Measurements from ENCODE around the gene PUSL1.

DNA sequence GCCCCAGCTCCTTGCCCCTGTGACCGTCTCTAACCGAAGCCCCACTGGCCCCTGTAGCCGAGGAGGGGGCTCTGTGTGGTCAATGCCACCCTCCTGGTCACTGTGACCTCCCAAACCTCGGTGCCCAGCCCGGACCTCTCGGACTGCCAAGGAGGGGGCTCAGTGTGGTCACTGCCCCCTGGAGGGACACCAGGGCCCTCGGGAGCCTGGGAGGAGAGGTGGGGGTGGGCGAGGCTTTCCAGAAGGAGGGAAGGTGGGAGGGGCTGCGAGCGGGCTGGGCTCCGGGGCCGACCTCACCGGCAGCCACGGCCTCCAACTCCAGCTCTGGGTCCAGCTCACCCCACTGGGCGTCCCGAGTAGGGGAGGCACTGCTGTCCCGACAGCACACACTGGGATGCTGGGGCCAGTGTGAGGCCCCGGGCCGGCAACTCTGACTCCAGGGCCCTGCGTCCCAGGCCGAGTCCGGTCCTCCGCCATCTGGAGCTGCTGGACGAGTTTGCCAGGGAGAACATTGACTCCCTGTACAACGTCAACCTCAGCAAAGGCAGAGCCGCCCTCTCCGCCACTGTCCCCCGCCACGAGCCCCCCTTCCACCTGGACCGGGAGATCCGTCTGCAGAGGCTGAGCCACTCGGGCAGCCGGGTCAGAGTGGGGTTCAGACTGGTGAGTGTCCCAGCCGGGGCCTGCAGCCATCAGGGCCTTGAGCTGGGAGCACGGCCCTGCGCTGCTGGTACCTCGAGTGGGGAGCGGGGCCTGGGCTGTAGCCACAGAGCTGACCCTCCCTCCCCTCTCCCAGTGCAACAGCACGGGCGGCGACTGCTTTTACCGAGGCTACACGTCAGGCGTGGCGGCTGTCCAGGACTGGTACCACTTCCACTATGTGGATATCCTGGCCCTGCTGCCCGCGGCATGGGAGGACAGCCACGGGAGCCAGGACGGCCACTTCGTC is 21.8 kb upstream of the PUSL1 start:
- no peak for TF ChIP-seq EZH2 (IDR thresholded peaks at IDR 0.05)
- no peak for TF ChIP-seq POLR2AphosphoS5 (IDR thresholded peaks at IDR 0.05; ENCODE audit: borderline replicate concordance, low read depth, low read length)
- no peak for TF ChIP-seq FOXP2 (optimal IDR thresholded peaks at IDR 0.05; ENCODE audit: control extremely low read depth, extremely low read length, insufficient read depth)
